SK-N-SH treated with all-trans-retinoic acid at 6 μM for 48 hours (cell line): Measurements from ENCODE around the gene GREB1L.

Experiments used
- ATAC-seq: fragments of 200-7000 bp; cut with Tn5 transposase; 3 replicates; pipeline ENCODE4 v1.9.1; 2020; ENCODE audit warnings: mild to moderate bottlenecking, moderate library complexity
- ARNTL ChIP-seq: fragments of 450-650 bp; formaldehyde crosslinking; IDR thresholded peaks from 2 replicates; pipeline ENCODE4 v1.5.0; 2020; ENCODE audit warnings: low read depth, mild to moderate bottlenecking, moderate library complexity, borderline replicate concordance
- BACH2 ChIP-seq: fragments of 250-450 bp; sonication (Bioruptor Pico); IDR thresholded peaks from 2 replicates; pipeline ENCODE4 v1.9.0; 2021; ENCODE audit warnings: mild to moderate bottlenecking, borderline replicate concordance
- CREB5 ChIP-seq: fragments of 250-450 bp; sonication (Bioruptor Pico); IDR thresholded peaks from 2 replicates; pipeline ENCODE4 v1.5.1; 2020; ENCODE audit warnings: low read depth, mild to moderate bottlenecking, moderate library complexity
- CSDC2 ChIP-seq: fragments of 250-450 bp; sonication (Bioruptor Pico); IDR thresholded peaks from 2 replicates; pipeline ENCODE4 v1.5.0; 2020; ENCODE audit warnings: mild to moderate bottlenecking, moderate library complexity
- CSRNP3 ChIP-seq: fragments of 250-450 bp; sonication (Bioruptor Pico); IDR thresholded peaks from 2 replicates; pipeline ENCODE4 v1.5.1; 2021; ENCODE audit warnings: mild to moderate bottlenecking, moderate library complexity
- ESRRG ChIP-seq: fragments of 250-450 bp; sonication (Bioruptor Pico); IDR thresholded peaks from 2 replicates; pipeline ENCODE4 v1.6.1; 2021; ENCODE audit warnings: mild to moderate bottlenecking
- OSR1 ChIP-seq: fragments of 250-450 bp; sonication (Bioruptor Pico); IDR thresholded peaks from 2 replicates; pipeline ENCODE4 v1.8.0; 2022; ENCODE audit warnings: moderate library complexity, mild to moderate bottlenecking, inconsistent platforms
- PATZ1 ChIP-seq: fragments of 250-450 bp; sonication (Bioruptor Pico); IDR thresholded peaks from 2 replicates; pipeline ENCODE4 v1.8.0; 2020; ENCODE audit warnings: mild to moderate bottlenecking, moderate library complexity, borderline replicate concordance
- POU6F1 ChIP-seq: fragments of 250-450 bp; sonication (Bioruptor Pico); IDR thresholded peaks from 2 replicates; pipeline ENCODE4 v1.8.0; 2021; ENCODE audit warnings: low read depth, mild to moderate bottlenecking, moderate library complexity, borderline replicate concordance
- PPARA ChIP-seq: fragments of 250-450 bp; sonication (Bioruptor Pico); IDR thresholded peaks from 2 replicates; pipeline ENCODE4 v1.5.0; 2020; ENCODE audit warnings: mild to moderate bottlenecking, borderline replicate concordance
- RARB ChIP-seq: fragments of 250-450 bp; sonication (Bioruptor Pico); IDR thresholded peaks from 2 replicates; pipeline ENCODE4 v1.8.0; 2021; ENCODE audit warnings: mild to moderate bottlenecking, moderate library complexity
- SNAI2 ChIP-seq: fragments of 250-450 bp; sonication (Bioruptor Pico); IDR thresholded peaks from 2 replicates; pipeline ENCODE4 v1.5.0; 2020; ENCODE audit warnings: mild to moderate bottlenecking, moderate library complexity
- TCF4 ChIP-seq: fragments of 250-450 bp; sonication (Bioruptor Pico); IDR thresholded peaks from 2 replicates; pipeline ENCODE4 v1.8.0; 2021; ENCODE audit warnings: mild to moderate bottlenecking, moderate library complexity, borderline replicate concordance
- TOX ChIP-seq: fragments of 250-450 bp; sonication (Bioruptor Pico); IDR thresholded peaks from 2 replicates; pipeline ENCODE4 v1.8.0; 2021; ENCODE audit warnings: mild to moderate bottlenecking, moderate library complexity, borderline replicate concordance
- ZC3H10 ChIP-seq: fragments of 250-450 bp; sonication (Bioruptor Pico); IDR thresholded peaks from 2 replicates; pipeline ENCODE4 v1.5.1; 2021; ENCODE audit warnings: mild to moderate bottlenecking, moderate library complexity
- ZFP3 ChIP-seq: fragments of 250-450 bp; sonication (Bioruptor Pico); IDR thresholded peaks from 2 replicates; pipeline ENCODE4 v1.5.0; 2020; ENCODE audit warnings: mild to moderate bottlenecking, moderate library complexity
- ZFP30 ChIP-seq: fragments of 450-650 bp; formaldehyde crosslinking; IDR thresholded peaks from 2 replicates; pipeline ENCODE4 v1.5.0; 2022; ENCODE audit warnings: mild to moderate bottlenecking, moderate library complexity
- ZNF565 ChIP-seq: fragments of 450-650 bp; formaldehyde crosslinking; conservative IDR thresholded peaks from 2 replicates; pipeline ENCODE4 v1.5.0; 2020; ENCODE audit warnings: low read depth, mild to moderate bottlenecking, moderate library complexity
- ZNF70 ChIP-seq: fragments of 450-650 bp; formaldehyde crosslinking; IDR thresholded peaks from 2 replicates; pipeline ENCODE4 v1.5.0; 2020; ENCODE audit warnings: mild to moderate bottlenecking, moderate library complexity
- ZNF8 ChIP-seq: fragments of 450-650 bp; formaldehyde crosslinking; IDR thresholded peaks from 2 replicates; pipeline ENCODE4 v1.5.0; 2020; ENCODE audit warnings: mild to moderate bottlenecking, moderate library complexity

The GREB1L gene

GRCh38 chr18:21433436-21433835, 191.4 kb downstream of the GREB1L start:
- TF ChIP-seq CREB5 (CRISPR knock-in tag) = no peak
- TF ChIP-seq CSRNP3 (CRISPR knock-in tag) = no peak
- TF ChIP-seq PATZ1 = no peak
- no peak for TF ChIP-seq CSDC2 (CRISPR knock-in tag)
- no peak for TF ChIP-seq ZFP30 (CRISPR knock-in tag)
- TF ChIP-seq ZNF565 (CRISPR knock-in tag) = no peak
- no peak for TF ChIP-seq OSR1 (CRISPR knock-in tag)
- no peak for TF ChIP-seq ZFP3
- no peak for TF ChIP-seq ESRRG (CRISPR knock-in tag)
- no peak for ATAC-seq

- no peak for TF ChIP-seq ESRRG (CRISPR knock-in tag)
- no peak for TF ChIP-seq CSDC2 (CRISPR knock-in tag)
- TF ChIP-seq ZFP3 = no peak
- TF ChIP-seq SNAI2 (CRISPR knock-in tag) = no peak
- TF ChIP-seq BACH2 (CRISPR knock-in tag) = no peak
- TF ChIP-seq ZNF565 (CRISPR knock-in tag) = no peak
- no peak for TF ChIP-seq ZC3H10 (CRISPR knock-in tag)
- no peak for TF ChIP-seq CSRNP3 (CRISPR knock-in tag)
- TF ChIP-seq ZNF8 (CRISPR knock-in tag) = no peak
- no peak for TF ChIP-seq RARB (CRISPR knock-in tag)
- TF ChIP-seq TOX = no peak
- TF ChIP-seq POU6F1 (CRISPR knock-in tag) = no peak
- TF ChIP-seq ARNTL (CRISPR knock-in tag) = no peak
- TF ChIP-seq PPARA = no peak
- no peak for TF ChIP-seq PATZ1
- no peak for TF ChIP-seq CREB5 (CRISPR knock-in tag)
- no peak for TF ChIP-seq ZNF70 (CRISPR knock-in tag)
- TF ChIP-seq TCF4 (CRISPR knock-in tag) = no peak
- no peak for ATAC-seq
Measured at GRCh38 chr18:21439431-21439846, 197.4 kb downstream of the GREB1L start.
